ENCODE data around the gene FGFR3. TPM values are rescaled to one million over a fixed set of nuclear protein-coding genes. Genes with fewer than 3 reads are reported as not detected.

The FGFR3 gene
- polyA plus RNA-seq, 1 of the 3 experiments (the other 2 are of a cell fraction), result 1.1 TPM

DNA sequence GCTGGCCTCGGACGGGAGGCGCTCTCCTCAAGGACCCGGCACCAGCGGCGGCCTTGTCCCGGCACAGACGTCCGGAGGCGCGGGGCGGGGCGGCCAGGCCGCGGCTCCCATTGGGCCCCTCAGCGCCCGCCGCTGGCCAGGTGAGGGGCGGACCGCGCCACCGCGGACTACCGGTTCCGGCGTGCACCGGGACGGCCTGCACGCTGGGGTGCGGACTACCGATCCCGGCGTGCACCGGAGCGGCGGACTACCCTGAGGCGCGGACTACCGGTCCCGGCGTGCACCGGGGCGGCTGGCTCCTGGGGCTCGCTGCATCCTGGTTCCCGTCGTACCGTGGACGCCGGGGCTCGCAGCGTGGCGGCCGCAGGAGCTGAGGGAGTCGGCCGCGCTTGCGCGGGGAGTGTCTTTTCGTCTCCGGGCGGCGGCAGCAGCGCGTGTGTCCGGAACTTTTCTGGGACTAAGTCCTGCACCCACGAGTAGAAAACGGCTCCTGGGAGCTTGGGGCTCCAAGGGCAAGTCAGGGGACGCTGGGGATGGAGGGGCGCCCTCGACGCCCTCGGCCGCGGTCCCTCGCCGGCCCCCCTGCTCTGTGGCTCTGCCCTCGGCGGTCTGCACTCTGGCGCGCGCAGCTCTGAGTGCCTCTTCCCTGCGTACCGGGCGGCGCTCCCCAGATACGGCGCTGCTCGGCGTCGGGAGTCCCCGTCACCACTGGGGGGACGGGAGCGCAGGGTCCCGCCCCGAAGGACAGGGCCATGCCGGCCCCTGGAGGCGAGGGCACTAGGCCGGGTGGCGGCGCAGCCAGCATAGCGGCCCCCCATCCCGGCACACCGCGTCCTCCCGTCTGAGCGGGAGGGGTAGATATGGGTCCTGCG, 63.2 kb downstream of the FGFR3 start, which contains the start of gene LETM1 (continued):
- TF ChIP-seq, protein P1, sequence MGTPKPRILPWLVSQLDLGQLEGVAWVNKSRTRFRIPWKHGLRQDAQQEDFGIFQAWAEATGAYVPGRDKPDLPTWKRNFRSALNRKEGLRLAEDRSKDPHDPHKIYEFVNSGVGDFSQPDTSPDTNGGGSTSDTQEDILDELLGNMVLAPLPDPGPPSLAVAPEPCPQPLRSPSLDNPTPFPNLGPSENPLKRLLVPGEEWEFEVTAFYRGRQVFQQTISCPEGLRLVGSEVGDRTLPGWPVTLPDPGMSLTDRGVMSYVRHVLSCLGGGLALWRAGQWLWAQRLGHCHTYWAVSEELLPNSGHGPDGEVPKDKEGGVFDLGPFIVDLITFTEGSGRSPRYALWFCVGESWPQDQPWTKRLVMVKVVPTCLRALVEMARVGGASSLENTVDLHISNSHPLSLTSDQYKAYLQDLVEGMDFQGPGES (IDR thresholded peaks at IDR 0.05; ENCODE audit: low read depth, low read length), result no peak
- TF ChIP-seq, protein P2, sequence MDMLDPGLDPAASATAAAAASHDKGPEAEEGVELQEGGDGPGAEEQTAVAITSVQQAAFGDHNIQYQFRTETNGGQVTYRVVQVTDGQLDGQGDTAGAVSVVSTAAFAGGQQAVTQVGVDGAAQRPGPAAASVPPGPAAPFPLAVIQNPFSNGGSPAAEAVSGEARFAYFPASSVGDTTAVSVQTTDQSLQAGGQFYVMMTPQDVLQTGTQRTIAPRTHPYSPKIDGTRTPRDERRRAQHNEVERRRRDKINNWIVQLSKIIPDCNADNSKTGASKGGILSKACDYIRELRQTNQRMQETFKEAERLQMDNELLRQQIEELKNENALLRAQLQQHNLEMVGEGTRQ (IDR thresholded peaks at IDR 0.05; ENCODE audit: borderline replicate concordance, low read depth, low read length), result no peak
- TF ChIP-seq TCF12 (IDR thresholded peaks at IDR 0.05) (no peak), MXI1 (IDR thresholded peaks at IDR 0.05; ENCODE audit: low read depth, low read length) (peak; percentile 73), EP300 (IDR thresholded peaks at IDR 0.05; ENCODE audit: borderline replicate concordance in 1 of 2, low read depth in 1 of 2, low read length in 1 of 2) (no peak)
- TF ChIP-seq, protein P3, sequence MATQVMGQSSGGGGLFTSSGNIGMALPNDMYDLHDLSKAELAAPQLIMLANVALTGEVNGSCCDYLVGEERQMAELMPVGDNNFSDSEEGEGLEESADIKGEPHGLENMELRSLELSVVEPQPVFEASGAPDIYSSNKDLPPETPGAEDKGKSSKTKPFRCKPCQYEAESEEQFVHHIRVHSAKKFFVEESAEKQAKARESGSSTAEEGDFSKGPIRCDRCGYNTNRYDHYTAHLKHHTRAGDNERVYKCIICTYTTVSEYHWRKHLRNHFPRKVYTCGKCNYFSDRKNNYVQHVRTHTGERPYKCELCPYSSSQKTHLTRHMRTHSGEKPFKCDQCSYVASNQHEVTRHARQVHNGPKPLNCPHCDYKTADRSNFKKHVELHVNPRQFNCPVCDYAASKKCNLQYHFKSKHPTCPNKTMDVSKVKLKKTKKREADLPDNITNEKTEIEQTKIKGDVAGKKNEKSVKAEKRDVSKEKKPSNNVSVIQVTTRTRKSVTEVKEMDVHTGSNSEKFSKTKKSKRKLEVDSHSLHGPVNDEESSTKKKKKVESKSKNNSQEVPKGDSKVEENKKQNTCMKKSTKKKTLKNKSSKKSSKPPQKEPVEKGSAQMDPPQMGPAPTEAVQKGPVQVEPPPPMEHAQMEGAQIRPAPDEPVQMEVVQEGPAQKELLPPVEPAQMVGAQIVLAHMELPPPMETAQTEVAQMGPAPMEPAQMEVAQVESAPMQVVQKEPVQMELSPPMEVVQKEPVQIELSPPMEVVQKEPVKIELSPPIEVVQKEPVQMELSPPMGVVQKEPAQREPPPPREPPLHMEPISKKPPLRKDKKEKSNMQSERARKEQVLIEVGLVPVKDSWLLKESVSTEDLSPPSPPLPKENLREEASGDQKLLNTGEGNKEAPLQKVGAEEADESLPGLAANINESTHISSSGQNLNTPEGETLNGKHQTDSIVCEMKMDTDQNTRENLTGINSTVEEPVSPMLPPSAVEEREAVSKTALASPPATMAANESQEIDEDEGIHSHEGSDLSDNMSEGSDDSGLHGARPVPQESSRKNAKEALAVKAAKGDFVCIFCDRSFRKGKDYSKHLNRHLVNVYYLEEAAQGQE (IDR thresholded peaks at IDR 0.05; ENCODE audit: low read depth, low read length), result no peak

DNA sequence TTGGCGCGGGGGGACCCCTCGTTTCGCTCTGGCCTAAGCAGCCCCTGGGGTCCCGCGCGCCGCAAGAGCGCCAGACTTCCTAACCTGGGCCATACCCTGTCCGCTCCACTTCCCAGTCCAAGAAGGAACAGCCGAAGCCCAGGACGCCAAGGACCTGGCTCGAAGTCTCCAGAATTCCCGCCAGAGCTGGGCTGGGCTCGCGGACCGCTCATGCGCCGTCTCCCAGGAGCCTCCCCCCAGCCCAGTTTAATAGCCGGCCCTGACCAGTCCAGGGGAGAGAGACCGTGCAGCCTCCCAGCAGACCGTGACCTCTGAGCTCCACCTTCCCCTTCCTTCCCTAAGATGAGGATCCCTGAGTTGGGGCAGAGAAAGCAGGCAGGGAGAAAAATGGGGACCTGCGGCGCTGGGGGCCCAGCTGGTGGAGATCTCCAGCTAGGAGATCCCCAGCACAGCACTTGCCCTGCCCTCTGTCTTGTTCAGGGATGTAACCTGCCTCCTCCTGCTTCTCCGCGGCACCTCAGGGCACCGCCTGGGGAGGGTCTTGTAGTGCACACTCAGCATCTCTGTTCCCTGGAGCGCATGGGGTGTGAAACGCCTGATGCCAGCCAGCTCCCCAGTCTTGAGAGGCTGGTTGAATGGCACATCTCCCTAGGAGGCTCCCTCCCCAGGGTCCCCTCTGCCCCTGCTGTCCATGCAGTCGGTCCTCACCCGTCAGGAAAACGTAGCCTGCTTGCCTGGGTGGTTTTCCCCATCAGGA, 64.0 kb downstream of the FGFR3 start:
- Histone ChIP-seq H3K4me2 (peak overlapping the region; percentile 100), H3K9ac (peak overlapping the region; percentile 89), H3K79me2 (ENCODE audit: insufficient read depth) (peaks cover 58% of the 10 kb centered on the region), H4K20me1 (ENCODE audit: insufficient read depth) (peaks cover 20% of the 10 kb centered on the region; the same call in 1 of the 2 replicates), H3K4me3 (ENCODE audit: low read depth in 2 of 2, low read length in 1 of 2) (peak overlapping the region; percentile 76 to 81), H2AFZ (ENCODE audit: low read depth) (peak overlapping the region; percentile 91; the same call in 1 of the 2 replicates), H3K9me3 (no peaks in the 10 kb centered on the region), H3K27ac (ENCODE audit: low read depth in 2 of 2, low read length in 1 of 2) (peak overlapping the region; percentile 74 to 83), H3K4me1 (ENCODE audit: control insufficient read depth in 1 of 2, insufficient read depth in 2 of 2, low read depth in 1 of 2, low read length in 1 of 2) (peaks cover 0 to 13% of the 10 kb centered on the region in 2 experiments; a peak in 1 of 4 replicates), H3F3A (replicated peaks; ENCODE audit: insufficient read depth) (peaks cover 7% of the 10 kb centered on the region), H3K9me2 (no peaks in the 10 kb centered on the region), H3K27me3 (ENCODE audit: insufficient read depth) (no peaks in the 10 kb centered on the region), H3K36me3 (replicated peaks in 1 of 2; ENCODE audit: control insufficient read depth in 1 of 2, insufficient read depth in 2 of 2, low read length in 1 of 2) (peaks cover 2 to 4% of the 10 kb centered on the region in 2 experiments)
- peak; percentile 67 for DNase-seq
- POLR2A ChIA-PET, result interaction anchor here (0.6 to 2.2 kb wide), 2 partner anchors 13 to 15 kb away, joined by 4 to 11 read pairs; partner anchors contain the start of gene NSD2
- CTCF ChIA-PET, result interaction anchor here (0.7 to 5.0 kb wide), 10 partner anchors 9 to 112 kb away, joined by 3 to 25 read pairs (median 4); partner anchors contain the start of gene NSD2
- no peak for TF ChIP-seq RXRA (IDR thresholded peaks at IDR 0.05; ENCODE audit: borderline replicate concordance, low read depth)
- TF ChIP-seq EZH2phosphoT487 (IDR thresholded peaks at IDR 0.05; ENCODE audit: borderline replicate concordance, low read depth), result no peak
- TF ChIP-seq RCOR1 (IDR thresholded peaks at IDR 0.05; ENCODE audit: low read length), result no peak
- no peak for TF ChIP-seq MEF2A (IDR thresholded peaks at IDR 0.05; ENCODE audit: borderline replicate concordance, low read depth)
- TF ChIP-seq, protein P4, sequence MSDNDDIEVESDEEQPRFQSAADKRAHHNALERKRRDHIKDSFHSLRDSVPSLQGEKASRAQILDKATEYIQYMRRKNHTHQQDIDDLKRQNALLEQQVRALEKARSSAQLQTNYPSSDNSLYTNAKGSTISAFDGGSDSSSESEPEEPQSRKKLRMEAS (IDR thresholded peaks at IDR 0.05; ENCODE audit: low read depth), result no peak
- TF ChIP-seq, protein P5, sequence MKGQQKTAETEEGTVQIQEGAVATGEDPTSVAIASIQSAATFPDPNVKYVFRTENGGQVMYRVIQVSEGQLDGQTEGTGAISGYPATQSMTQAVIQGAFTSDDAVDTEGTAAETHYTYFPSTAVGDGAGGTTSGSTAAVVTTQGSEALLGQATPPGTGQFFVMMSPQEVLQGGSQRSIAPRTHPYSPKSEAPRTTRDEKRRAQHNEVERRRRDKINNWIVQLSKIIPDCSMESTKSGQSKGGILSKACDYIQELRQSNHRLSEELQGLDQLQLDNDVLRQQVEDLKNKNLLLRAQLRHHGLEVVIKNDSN (IDR thresholded peaks at IDR 0.05; ENCODE audit: borderline replicate concordance, low read depth), result no peak
- no peak for TF ChIP-seq FOXJ3 (CRISPR knock-in tag; IDR thresholded peaks at IDR 0.05)
- TF ChIP-seq, protein P6, sequence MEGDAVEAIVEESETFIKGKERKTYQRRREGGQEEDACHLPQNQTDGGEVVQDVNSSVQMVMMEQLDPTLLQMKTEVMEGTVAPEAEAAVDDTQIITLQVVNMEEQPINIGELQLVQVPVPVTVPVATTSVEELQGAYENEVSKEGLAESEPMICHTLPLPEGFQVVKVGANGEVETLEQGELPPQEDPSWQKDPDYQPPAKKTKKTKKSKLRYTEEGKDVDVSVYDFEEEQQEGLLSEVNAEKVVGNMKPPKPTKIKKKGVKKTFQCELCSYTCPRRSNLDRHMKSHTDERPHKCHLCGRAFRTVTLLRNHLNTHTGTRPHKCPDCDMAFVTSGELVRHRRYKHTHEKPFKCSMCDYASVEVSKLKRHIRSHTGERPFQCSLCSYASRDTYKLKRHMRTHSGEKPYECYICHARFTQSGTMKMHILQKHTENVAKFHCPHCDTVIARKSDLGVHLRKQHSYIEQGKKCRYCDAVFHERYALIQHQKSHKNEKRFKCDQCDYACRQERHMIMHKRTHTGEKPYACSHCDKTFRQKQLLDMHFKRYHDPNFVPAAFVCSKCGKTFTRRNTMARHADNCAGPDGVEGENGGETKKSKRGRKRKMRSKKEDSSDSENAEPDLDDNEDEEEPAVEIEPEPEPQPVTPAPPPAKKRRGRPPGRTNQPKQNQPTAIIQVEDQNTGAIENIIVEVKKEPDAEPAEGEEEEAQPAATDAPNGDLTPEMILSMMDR (IDR thresholded peaks at IDR 0.05), result 0 out of 2 replicates have a peak, but pooled peaks have one; percentile 6
- 20% methylated on average over 14 of the region's 32 CpGs for WGBS (ENCODE audit: low lambda C conversion rate)

Data from SK-N-SH (cell line).